ENCODE results near the gene BABAM2.

BABAM2 gene

DNA sequence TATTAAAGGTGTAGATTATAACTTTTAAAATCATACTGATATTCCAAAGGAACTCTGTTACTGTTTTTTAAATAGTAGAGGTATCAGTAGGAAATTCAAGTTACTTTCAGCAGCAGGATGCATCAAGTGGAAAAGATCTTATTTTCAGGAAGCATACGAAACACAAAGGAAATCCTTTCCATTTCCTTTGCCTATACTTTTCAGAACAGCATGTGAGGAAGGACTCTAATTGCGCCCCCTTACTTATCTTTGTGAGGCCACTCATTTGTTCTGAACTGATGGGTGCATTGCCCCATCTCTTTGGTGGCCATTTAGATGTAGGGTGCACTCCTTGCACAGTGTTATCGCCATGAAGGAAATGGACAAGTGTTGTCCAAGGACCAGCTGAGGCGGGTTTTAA lies 145.3 kb downstream of the BABAM2 start:
- no peak for DNase-seq

DNA sequence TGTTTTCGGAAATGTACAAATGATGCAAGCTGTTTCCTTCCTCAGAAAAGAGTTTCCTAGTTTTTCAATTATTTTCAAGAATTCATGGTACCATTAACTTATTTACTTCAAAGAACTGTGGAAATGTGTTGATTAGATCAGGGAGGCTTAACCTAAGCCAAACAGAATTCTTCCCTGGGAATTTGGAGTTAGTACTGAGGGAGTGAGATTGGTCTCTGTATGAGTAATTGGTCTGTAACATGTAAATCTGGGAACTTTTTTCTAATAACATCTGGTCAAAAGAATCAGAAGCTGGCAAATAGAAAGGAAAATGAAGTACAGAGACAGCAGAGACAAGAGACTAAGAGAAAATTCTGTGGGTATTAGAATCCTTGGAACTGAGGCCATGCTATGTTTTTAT lies 145.8 kb downstream of the BABAM2 start:
- no peak for DNase-seq

DNA sequence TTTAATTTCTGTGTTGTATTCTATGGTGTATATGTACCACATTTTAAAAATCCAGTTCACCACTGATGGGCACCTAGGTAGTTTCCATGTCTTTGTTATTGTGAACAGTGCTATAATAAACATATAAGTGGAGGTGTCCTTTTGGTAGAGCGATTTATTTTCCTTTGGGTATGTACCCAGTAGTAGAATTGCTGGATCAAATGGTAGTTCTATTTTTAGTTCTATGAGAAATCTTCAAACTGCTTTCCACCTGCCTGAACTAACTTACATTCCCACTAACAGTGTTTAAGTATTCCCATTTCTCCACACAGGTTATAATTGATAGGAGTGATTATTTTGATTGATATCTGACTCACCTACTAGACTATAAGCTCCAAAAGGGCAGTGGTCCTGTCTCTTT lies 148.2 kb downstream of the BABAM2 start:
- DNase-seq = no peak

DNA sequence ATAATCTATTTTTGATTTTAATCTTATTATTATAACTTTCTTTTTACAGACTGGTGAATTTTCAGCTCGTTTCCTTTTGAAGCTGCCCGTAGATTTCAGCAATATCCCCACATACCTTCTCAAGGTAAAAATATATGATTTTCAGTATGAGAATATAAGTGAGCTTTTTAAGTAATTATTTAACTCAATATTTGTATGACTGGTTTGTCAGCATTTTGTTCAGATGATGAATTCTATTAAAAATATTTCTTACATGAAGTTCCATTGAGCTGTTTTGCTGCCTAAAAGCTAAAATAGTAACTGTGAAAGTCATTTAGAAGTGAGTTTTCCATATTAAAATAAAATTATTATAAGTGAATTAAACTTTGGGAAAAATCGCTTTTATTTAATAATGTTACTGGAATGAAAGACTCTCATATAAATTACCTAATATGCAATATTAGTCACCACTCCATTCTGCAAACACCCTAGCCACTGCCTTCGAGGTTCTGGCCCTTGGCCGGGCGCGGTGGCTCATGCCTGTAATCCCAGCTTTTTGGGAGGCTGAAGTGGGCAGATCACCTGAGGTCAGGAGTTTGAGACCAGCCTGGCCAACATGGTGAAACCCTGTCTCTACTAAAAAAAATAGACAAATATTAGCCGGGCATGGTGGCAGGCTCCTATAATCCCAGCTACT lies 155.3 kb downstream of the BABAM2 start:
- DNase-seq = no peak

DNA sequence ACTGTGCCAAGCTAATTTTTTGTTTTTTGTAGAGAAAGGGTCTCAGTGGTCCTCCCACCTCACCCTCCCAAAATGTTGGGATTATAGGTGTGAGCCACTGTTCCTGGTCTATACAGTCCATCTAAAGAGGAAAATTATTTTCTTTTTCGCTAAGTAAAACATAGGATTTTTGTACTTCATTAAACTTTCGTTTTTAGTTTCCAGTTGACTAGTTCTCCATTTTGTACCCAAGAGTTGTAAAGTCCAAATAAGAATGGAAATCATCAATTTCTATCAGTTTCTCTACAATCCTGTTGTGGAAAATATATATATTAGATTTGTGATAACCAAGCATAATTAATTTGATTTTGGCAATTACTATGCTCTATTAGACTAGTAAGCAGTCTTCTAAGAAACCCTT lies 156.4 kb downstream of the BABAM2 start:
- no peak for DNase-seq

DNA sequence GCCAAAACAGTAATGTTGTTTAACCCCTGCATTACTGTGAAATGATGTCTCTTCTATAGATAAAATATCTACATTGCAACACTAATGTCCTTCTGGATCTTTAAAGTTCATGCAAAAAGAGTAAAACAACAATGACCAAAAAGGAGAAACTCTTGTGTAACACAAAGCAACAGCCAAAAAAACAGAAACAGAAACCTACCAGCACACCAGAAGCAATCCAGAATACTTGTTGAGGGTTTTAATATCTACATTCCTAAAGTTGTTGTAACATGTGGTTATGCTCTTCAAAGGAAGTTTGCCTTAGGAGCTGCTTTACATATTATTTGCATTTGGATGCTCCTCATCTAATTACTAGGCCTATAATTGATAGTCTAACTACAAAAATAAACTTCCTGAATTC lies 157.2 kb downstream of the BABAM2 start:
- DNase-seq = no peak

DNA sequence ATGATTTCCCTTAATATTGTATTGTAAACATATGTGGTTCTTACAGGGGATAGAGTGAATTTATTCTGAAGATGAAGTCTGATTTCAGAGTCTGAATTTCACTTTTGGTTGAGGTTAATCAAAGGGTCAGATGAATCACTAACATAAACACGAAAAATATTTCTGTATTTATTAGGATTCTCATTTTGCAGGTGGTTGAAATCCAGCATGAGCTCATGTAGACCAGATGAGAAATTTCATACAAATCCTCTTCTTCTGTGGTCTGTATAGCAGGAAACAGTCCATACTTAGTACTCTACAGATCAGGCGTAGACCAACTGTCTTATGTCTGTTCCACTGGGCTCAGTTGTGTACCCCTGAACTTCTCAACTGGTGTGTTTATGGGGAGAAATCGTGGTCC lies 157.8 kb downstream of the BABAM2 start:
- DNase-seq = no peak

DNA sequence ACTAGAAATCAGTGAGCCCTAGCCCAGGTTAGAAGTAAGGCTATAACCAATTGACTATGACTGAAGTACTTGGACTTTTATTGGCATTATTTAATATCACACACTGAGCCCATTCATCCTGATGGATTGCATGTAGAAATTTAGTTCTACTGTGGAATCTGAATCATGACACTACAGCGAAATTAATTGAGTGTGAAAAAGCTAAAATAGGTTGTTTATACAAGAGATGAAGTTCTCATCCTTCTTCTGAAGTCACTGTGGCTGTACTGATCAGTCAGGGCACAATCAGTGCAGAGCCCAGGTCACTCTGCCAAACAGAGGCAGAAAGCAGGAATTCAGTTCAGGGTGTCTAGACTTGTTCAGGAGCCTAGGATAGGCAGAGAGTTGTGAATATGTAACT lies 158.9 kb downstream of the BABAM2 start:
- DNase-seq = no peak

DNA sequence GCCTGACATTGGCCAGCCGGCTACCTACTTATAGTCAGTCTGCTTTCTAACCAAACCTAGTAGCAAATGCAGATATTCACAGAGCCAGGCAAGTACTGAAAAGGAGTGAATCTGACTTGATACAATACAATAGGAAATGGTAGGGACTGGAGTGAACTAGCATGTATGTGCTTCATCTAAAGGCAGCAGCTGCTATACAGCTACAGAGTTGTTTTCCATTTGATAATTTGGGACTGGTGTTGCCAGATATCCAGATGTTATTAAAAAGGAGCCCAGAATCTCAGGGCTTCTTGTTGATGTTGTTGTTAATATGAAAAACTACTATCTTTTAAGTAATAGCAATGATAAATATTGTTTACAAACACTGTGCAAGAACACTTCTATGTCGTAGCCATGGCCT lies 159.4 kb downstream of the BABAM2 start:
- no peak for DNase-seq

DNA sequence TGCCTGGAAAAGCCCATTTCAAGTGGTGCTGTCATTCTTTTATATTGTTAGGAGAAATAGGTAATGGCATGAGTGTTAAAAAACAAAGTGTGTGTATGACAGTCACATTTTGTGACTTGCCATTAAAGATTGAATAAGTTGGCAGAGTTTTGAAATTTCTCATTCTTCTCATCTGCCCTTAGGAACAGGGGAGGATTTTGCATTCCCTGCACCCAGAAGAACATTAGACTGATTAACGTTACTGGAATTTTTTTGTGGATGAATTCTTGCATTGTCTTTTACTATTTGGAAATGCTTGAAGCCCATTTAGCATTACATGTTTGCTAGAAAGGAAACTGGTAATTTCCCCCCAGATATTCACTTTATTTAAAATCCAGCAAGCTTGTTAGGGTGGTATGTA lies 162.2 kb downstream of the BABAM2 start:
- DNase-seq = no peak

DNA sequence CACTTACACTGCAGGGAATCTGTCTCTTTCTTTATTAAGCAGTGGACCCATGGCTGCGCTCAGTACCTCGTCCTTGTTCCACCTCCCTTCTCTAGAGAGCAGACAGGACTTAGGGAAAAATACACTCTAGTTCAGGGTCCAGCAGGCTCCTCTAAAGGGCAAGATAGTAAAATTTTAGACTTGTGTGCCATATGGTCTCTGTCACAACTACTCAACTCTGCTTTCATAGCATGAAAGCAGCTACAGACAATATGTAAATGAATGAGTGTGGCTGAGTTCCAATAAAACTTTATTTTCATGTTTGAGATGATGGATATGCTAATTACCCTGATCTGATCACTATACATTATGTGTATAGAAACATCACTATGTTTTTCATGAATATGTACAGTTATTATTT lies 163.1 kb downstream of the BABAM2 start:
- no peak for DNase-seq

DNA sequence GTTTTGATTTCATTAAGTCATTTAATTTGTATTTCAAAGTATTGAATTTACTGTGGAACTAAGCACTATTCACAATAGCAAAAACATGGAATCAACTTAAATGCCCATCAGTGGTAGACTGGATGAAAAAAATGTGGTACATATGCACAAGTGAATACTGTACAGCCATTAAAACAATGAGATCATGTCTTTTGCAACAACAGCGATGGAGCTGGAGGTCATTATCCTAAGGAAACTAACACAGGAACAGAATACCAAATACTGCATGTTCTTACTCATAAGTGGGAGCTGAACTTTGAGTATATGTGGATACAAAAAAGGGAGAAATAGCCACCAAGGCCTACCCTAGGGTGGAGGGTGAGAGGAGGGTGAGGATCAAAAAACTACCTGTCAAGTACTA lies 164.4 kb downstream of the BABAM2 start:
- DNase-seq = no peak

DNA sequence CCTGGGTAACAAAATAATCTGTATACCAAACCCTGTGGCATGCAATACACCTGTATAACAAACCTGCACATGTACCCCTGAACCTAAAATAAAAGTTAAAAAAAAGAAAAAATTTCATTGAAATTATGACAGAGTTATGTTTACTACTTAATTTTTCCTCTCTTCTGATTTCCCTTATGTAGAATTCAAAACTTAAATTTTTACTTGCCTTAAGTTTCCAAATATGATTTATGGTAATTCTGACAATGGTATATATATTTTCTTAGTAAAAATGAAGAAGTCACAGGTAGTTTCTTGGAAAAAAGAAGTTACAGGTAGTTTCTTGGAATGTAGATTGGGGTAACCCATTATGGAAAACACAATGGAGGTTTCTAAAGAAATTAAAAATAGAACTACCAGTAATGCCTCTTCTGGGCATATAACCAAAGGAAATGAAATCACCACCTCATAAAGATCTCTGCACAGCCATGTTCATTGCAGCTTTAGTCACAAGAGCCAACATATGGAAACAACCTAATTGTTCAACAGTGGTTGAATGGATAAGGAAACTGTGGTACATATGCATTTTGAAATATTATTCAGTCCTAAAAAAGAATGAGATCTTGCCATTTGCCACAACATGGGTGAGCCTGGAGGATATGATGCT lies 164.9 kb downstream of the BABAM2 start:
- DNase-seq = no peak

DNA sequence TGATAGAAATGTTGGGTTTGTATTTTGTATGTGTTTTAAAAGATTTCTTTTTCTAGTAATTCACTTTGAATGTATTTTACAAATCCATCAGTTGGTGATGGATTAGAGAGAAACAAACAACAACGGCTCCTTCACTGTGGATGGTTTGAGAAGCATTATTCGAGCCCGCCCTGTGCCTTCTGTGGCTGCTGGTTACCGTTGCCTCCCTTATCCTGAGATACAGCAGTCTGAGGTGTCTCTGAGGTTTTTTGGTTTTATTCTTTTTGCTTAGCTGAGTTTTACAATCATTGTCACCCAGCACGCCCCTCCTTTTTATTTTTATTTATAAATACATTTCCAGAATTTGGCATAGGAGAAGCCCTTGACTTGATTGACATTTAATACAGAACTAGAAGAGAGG lies 168.3 kb downstream of the BABAM2 start:
- DNase-seq = no peak

DNA sequence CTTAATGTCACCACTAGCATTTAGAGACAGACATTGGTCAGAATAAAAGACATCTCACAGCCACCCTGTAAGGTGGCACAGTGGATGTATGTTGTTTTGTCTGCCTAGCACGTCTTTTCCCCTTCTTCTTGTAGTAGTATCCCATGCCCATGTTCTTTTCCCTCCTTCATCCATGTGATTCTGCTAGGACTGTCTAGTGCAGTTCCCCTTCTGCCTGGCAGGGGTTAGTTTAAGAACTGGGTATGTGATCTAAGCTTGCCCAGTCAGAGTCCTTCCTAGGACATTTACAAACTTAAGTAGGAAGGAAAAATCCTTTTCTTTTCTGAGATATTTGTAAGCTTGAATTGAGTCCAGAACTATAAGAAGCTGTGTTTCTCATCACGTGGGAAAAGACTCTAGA lies 172.3 kb downstream of the BABAM2 start:
- DNase-seq = no peak

DNA sequence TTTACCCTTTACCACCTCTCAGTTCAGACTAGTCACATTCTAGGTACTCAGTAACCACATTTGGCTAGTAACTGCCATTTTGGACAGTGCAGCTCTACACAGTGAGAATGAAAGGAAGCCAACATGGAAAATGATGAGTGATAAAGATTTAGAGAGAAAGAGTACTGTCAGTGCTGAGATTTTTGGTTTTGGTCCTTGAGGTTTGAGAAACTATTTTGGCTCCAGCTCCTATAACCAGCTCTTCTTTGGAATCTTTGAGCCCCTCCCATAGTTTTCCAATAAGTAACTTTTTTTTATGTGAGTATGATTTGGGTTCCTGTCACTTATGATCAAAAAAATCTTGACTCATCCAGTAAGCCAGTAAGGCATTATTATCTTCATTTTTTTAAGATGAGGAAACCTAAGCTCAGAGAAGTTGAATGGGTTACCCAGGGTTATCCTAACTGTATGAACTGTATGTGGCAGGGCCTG lies 173.0 kb downstream of the BABAM2 start:
- no peak for DNase-seq

DNA sequence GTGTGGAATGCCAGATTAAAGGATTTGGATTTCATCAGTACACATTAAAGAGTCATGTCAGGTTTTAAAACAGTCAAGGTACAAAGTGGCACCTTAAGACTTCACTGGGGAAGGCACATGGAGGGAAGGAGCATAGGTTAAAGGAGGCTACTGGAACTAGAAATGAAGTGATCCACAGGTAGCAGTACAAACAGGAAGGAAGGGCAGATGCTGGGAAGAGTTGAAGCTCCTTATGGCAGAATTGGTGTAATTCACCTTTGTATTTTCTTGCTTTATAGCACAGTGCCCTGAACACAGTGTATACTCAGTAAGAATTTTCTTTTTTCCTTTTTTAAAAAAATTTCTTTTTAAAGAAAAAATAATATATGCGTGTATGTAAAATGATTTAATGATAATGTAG lies 177.1 kb downstream of the BABAM2 start:
- no peak for DNase-seq

DNA sequence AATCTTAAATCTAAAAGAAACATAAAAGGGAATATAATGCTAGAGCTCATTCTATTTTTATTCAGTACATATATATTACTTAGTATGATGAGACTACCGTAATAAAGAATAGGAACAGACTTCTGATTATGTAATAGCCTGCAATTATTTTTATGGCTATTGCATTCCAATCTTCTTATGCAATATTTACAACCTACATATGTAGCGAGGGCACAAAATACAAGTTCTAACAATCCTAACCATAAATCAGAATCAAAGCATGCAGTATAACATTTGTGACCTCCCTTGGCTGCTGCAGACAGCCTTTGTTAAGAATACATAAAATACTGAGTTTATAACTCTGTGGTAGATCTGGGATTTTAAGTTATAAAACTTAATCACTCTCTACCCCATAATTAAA lies 177.6 kb downstream of the BABAM2 start:
- DNase-seq = no peak

DNA sequence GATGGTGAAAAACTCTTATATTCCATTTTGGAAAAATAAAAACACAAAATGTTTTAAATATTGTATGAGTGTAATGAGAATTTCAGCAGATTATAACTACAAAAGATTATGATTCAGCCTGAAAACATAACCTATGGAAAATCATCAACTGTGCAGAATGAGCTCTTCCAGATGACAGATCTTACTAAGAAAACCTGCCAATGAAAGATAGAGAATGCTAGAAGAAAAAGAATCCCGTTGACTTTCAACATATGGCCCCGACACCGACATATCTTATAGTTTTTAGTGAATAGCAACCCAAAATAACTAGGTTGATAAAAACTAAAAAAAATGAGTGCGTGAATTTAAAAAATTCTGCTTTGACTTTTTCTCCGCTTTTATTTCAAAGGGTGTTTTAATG lies 178.0 kb downstream of the BABAM2 start:
- DNase-seq = no peak

DNA sequence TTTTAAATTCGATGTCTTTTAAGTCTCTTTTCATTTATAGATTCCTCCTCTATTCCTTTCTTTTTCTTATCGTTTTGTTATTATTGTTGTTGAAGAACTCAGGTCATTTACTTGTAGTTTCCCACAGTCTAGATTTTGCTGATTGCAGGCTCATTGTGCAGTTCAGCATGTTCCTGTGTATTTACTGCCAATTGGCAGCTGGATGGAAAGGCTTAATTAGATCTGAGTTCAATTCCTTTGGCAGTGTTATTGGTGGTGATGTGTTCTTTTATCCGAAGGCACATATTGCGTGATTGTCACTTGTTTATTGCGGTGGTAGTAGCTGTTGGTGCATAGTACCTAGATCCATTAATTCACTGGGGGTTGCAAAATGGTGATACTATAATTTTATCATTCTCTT lies 180.7 kb downstream of the BABAM2 start:
- no peak for DNase-seq

DNA sequence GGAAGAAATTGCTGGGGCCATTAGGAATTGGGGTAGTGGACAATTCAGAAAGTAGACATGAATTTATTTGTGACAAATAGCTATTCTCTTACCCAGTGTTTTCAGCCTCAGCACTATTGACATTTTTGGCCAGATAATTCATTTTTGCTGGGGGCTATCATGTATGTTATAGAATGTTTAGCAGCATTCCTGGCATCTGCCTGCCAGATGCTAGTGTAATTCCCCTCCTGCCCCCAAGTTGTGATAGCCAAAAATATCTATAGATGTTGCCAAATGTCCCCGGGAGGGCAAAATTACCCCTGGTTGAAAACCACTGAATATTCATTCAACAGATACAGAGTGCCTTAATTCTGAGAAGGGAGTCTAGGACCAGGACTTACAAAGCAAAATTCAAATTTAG lies 183.6 kb downstream of the BABAM2 start:
- DNase-seq = no peak

DNA sequence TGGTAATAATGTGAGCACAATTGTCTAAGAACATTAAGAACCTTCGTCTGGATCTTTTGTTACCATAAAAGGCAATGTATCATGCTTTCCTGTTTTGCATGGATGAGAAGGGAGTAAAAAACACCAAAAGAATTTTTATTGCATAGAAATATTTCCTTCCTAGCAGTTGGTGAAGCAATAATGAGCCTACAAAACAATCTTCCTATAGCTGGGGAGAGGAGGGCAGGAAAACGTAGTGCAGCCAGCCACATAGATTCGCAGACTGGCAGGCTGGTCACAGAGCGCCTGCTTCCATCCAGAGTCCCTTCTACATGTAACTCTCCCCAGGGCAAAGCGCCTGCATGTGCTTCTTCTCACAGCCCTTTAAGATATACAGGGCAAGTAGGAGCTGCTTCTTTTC lies 190.4 kb downstream of the BABAM2 start:
- no peak for DNase-seq

DNA sequence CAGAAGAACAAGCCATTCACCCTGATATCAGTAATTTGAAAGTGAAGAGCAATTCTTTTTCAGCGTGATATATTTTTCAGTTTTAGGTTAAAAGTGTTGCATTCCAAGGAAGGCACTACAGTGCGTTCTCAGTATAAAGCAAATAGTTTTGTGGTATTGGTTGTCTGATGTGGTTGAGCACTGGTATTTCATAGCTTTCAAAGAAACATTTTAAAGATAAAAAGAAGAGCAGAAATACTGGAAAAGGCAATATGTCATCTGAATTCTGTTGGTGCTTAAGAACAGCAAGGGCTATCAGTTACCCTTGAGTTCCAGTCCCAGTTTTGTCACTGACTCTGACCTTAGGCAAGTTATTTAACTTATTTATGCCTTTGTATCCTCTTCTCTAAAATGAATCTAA lies 191.6 kb downstream of the BABAM2 start:
- no peak for DNase-seq

DNA sequence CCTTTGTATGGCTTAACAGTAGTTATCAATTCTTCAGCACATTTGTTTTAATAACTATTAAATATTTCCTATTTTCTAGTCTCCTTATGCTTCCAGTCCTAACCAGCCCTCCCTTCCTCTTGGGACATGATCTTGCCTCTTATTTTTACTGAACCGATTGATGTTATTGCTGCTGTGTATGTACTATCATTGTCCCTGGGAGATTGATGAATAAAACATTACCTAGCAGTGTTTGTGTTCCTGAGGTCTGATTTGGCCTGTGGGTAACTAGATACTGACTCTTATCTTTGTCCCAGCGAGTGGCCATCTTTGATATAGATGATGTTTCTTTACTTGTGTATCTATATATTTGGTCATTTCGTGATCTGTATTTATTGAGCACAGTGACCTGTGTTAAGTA lies 192.9 kb downstream of the BABAM2 start:
- no peak for DNase-seq

DNA sequence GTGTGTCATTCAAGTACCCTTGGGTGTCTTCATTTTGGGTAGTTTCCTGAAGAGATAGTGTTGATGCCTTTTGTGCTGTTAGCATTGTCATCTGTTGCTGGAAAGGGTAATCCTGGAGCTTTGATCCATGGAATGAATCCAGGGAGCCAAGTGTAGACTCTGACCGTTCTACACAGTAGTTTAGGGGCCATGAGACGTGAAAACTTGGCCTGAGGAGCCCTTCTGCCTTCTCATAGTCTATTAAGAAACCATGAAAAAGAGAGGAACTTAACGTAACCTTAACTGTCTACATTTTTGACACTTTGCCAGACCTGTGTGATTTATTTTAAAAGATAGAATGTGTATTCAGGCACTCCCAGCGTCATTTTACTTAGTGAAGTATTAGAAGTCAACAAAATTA lies 194.0 kb downstream of the BABAM2 start:
- DNase-seq = no peak

Measured in activated naive CD4-positive, alpha-beta T cell (primary cell).